ENCODE data around the gene NANOS2.

NANOS2 gene

GRCh38 chr19:45865269-45865948, 49.2 kb downstream of the NANOS2 start:
- Histone ChIP-seq H3K27me3 (ENCODE audit: control insufficient read depth, low read length) (peaks cover 33% of the 10 kb centered on the region), H3K9me3 (ENCODE audit: control insufficient read depth, insufficient read depth, low read length) (no peaks in the 10 kb centered on the region), H3K36me3 (ENCODE audit: control insufficient read depth, low read length) (peaks cover 19% of the 10 kb centered on the region), H3F3A (ENCODE audit: control insufficient read depth, insufficient read depth) (no peaks in the 10 kb centered on the region; the same call in 1 of the 2 replicates), H4K20me1 (ENCODE audit: control insufficient read depth, insufficient read depth, low read depth, low read length) (no peaks in the 10 kb centered on the region), H3K4me3 (ENCODE audit: low read length) (no peak overlapping the region), H3K79me2 (ENCODE audit: control insufficient read depth, low read length) (peaks cover 25% of the 10 kb centered on the region), H3K9me2 (replicated peaks; ENCODE audit: control insufficient read depth, low read length) (no peaks in the 10 kb centered on the region), H3K4me1 (ENCODE audit: control insufficient read depth, low read length) (peaks cover 25% of the 10 kb centered on the region), H3K27ac (ENCODE audit: low read depth, low read length) (no peak overlapping the region), H3K4me2 (ENCODE audit: low read length) (no peak overlapping the region)
- no peak for TF ChIP-seq EZH2phosphoT487 (IDR thresholded peaks at IDR 0.05; ENCODE audit: borderline replicate concordance, low read length)
- TF ChIP-seq, protein P1, sequence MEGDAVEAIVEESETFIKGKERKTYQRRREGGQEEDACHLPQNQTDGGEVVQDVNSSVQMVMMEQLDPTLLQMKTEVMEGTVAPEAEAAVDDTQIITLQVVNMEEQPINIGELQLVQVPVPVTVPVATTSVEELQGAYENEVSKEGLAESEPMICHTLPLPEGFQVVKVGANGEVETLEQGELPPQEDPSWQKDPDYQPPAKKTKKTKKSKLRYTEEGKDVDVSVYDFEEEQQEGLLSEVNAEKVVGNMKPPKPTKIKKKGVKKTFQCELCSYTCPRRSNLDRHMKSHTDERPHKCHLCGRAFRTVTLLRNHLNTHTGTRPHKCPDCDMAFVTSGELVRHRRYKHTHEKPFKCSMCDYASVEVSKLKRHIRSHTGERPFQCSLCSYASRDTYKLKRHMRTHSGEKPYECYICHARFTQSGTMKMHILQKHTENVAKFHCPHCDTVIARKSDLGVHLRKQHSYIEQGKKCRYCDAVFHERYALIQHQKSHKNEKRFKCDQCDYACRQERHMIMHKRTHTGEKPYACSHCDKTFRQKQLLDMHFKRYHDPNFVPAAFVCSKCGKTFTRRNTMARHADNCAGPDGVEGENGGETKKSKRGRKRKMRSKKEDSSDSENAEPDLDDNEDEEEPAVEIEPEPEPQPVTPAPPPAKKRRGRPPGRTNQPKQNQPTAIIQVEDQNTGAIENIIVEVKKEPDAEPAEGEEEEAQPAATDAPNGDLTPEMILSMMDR (IDR thresholded peaks at IDR 0.05; ENCODE audit: low read depth, low read length, poor library complexity, severe bottlenecking), result no peak

GRCh38 chr19:45864629-45865082, 49.9 kb downstream of the NANOS2 start:
- Histone ChIP-seq H3K4me1 (ENCODE audit: control insufficient read depth, low read length) (peaks cover 25% of the 10 kb centered on the region), H3K79me2 (ENCODE audit: control insufficient read depth, low read length) (peaks cover 33% of the 10 kb centered on the region), H3K9me2 (replicated peaks; ENCODE audit: control insufficient read depth, low read length) (no peaks in the 10 kb centered on the region), H3K36me3 (ENCODE audit: control insufficient read depth, low read length) (peaks cover 20% of the 10 kb centered on the region), H3K27ac (ENCODE audit: low read depth, low read length) (no peak overlapping the region), H3K27me3 (ENCODE audit: control insufficient read depth, low read length) (peaks cover 33% of the 10 kb centered on the region), H4K20me1 (ENCODE audit: control insufficient read depth, insufficient read depth, low read depth, low read length) (no peaks in the 10 kb centered on the region), H3K4me3 (ENCODE audit: low read length) (no peak overlapping the region), H3F3A (ENCODE audit: control insufficient read depth, insufficient read depth) (no peaks in the 10 kb centered on the region; the same call in 1 of the 2 replicates), H3K4me2 (ENCODE audit: low read length) (no peak overlapping the region; the same call in 1 of the 2 replicates), H3K9me3 (ENCODE audit: control insufficient read depth, insufficient read depth, low read length) (no peaks in the 10 kb centered on the region)
- TF ChIP-seq, protein P1 (IDR thresholded peaks at IDR 0.05; ENCODE audit: low read depth, low read length, poor library complexity, severe bottlenecking), result no peak
- TF ChIP-seq EZH2phosphoT487 (IDR thresholded peaks at IDR 0.05; ENCODE audit: borderline replicate concordance, low read length), result no peak

GRCh38 chr19:45863840-45864628, 50.5 kb downstream of the NANOS2 start, which contains the start of gene FOXA3:
TSS of gene FOXA3 (plus strand) at chr19:45864326. CDS start at chr19:45864457, 131 bp downstream.
- H4K20me1 ChIP-seq (ENCODE audit: control insufficient read depth, insufficient read depth, low read depth, low read length), result no peaks in the 10 kb centered on the region
- no peaks in the 10 kb centered on the region for H3K9me2 ChIP-seq (replicated peaks; ENCODE audit: control insufficient read depth, low read length)
- H3K36me3 ChIP-seq (ENCODE audit: control insufficient read depth, low read length), result peaks cover 27% of the 10 kb centered on the region
- H3K9me3 ChIP-seq (ENCODE audit: control insufficient read depth, insufficient read depth, low read length), result no peaks in the 10 kb centered on the region
- H3F3A ChIP-seq (ENCODE audit: control insufficient read depth, insufficient read depth), result no peaks in the 10 kb centered on the region; the same call in 1 of the 2 replicates
- peaks cover 25% of the 10 kb centered on the region for H3K4me1 ChIP-seq (ENCODE audit: control insufficient read depth, low read length)
- no peak for TF ChIP-seq EZH2phosphoT487 (IDR thresholded peaks at IDR 0.05; ENCODE audit: borderline replicate concordance, low read length)
- TF ChIP-seq, protein P1 (IDR thresholded peaks at IDR 0.05; ENCODE audit: low read depth, low read length, poor library complexity, severe bottlenecking), result peak; percentile 60
- H3K4me3 ChIP-seq (ENCODE audit: low read length), result peak within 1 kb of the TSS; percentile 90
- H3K4me2 ChIP-seq (ENCODE audit: low read length), result peak within 1 kb of the TSS; percentile 62
- H3K27me3 ChIP-seq (ENCODE audit: control insufficient read depth, low read length), result peaks cover 31% of the 10 kb centered on the region
- H3K79me2 ChIP-seq (ENCODE audit: control insufficient read depth, low read length), result peaks cover 39% of the 10 kb centered on the region
- H3K27ac ChIP-seq (ENCODE audit: low read depth, low read length), result no peak within 1 kb of the TSS

All from DOHH2 (cell line).